IPS-20b (cell line): ENCODE measurements around the gene FRMD7.
"Not testable (repeated sequence)": the region's sequence is repeated elsewhere in the genome, so short reads cannot be mapped to it uniquely, and the experiment has no call there.

Experiments used
- H3K27ac ChIP-seq: one replicate; pipeline ENCODE4 v1.5.1; 2013; ENCODE audit warnings: low read length
- H3K27me3 ChIP-seq: 2 replicates; pipeline ENCODE4 v1.6.1; 2013; ENCODE audit warnings: mild to moderate bottlenecking, low read length, inconsistent platforms; ENCODE audit not compliant: insufficient read depth
- H3K36me3 ChIP-seq: 2 replicates; pipeline ENCODE4 v1.6.1; 2013; ENCODE audit warnings: low read depth, mild to moderate bottlenecking, inconsistent platforms, low read length, moderate library complexity; ENCODE audit not compliant: insufficient read depth
- H3K4me1 ChIP-seq: 2 replicates; pipeline ENCODE4 v1.6.1; 2013; ENCODE audit warnings: mild to moderate bottlenecking, control low read depth, inconsistent platforms, low read length, moderate library complexity; ENCODE audit not compliant: insufficient read depth
- H3K4me3 ChIP-seq: 2 replicates; pipeline ENCODE4 v1.5.1; 2013; ENCODE audit warnings: mild to moderate bottlenecking, low read length, inconsistent platforms
- H3K9ac ChIP-seq: 2 replicates; pipeline ENCODE4 v1.6.1; 2013; ENCODE audit warnings: low read depth, mild to moderate bottlenecking, inconsistent platforms, low read length, moderate library complexity
- H3K9me3 ChIP-seq: 2 replicates; pipeline ENCODE4 v1.6.1; 2013; ENCODE audit warnings: mild to moderate bottlenecking, low read depth, low read length, inconsistent platforms; ENCODE audit not compliant: insufficient read depth

The FRMD7 gene, protein sequence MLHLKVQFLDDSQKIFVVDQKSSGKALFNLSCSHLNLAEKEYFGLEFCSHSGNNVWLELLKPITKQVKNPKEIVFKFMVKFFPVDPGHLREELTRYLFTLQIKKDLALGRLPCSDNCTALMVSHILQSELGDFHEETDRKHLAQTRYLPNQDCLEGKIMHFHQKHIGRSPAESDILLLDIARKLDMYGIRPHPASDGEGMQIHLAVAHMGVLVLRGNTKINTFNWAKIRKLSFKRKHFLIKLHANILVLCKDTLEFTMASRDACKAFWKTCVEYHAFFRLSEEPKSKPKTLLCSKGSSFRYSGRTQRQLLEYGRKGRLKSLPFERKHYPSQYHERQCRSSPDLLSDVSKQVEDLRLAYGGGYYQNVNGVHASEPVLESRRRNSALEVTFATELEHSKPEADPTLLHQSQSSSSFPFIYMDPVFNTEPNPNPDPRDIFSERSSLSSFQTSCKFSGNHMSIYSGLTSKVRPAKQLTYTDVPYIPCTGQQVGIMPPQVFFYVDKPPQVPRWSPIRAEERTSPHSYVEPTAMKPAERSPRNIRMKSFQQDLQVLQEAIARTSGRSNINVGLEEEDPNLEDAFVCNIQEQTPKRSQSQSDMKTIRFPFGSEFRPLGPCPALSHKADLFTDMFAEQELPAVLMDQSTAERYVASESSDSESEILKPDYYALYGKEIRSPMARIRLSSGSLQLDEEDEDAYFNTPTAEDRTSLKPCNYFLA

DNA sequence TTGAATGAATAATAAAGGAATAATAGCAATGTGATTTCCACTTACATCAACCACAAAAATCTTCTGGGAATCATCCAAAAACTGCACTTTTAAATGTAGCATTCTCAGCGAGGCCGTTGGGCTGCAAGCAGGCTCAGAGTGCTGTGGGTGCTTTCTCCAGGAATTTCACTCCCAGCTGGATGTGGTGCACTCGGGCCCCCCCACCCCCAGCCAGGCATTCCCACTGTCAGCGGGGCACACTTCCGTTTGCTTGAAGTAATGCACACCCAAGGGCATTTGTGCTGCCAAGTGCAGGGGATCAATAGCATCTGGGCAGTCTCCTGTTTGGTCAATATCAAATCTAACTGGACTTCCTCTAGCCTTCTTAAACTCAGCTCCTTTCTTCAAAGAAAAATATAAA lies at the start of gene FRMD7:
Gene FRMD7 (minus strand): TSS at position 278 of the 400 bp plus-strand sequence. CDS start 176 bp downstream, at position 102.
- Histone ChIP-seq H3K36me3 (no peaks in the 10 kb centered on the region), H3K9ac (no peak within 1 kb of the TSS), H3K27me3 (no peaks in the 10 kb centered on the region), H3K4me1 (no peaks in the 10 kb centered on the region; the same call in 1 of the 2 replicates), H3K9me3 (no peaks in the 10 kb centered on the region), H3K4me3 (no peak within 1 kb of the TSS), H3K27ac (no peak within 1 kb of the TSS)

GRCh38 chrX:132173647-132174046 lies 45.8 kb upstream of the FRMD7 start:
- H3K27me3 ChIP-seq = no peaks in the 10 kb centered on the region
- H3K4me3 ChIP-seq = no peak overlapping the region
- H3K4me1 ChIP-seq = peaks cover 6% of the 10 kb centered on the region
- H3K27ac ChIP-seq = no peak overlapping the region
- no peaks in the 10 kb centered on the region for H3K36me3 ChIP-seq
- no peak overlapping the region for H3K9ac ChIP-seq
- no peaks in the 10 kb centered on the region for H3K9me3 ChIP-seq

DNA sequence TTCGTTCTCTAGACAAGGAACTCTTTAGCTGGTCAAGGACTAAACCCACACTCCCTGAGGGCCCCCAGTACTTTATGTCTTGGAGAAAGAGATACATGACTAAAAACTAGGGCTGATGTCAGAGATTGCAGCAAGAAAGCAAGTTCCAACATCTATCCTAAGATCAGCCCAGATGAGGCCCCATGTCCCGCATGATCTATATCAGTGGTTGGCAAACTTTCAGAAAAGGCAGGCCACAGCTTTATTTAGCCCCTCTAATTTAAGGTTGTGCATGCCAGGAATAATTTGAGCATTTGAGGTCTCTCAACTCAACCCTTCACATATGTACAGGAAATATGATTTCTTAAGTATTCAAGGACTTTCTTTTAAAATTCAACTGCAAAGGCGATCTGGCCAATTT lies 44.1 kb upstream of the FRMD7 start:
- Histone ChIP-seq H3K27me3 (no peaks in the 10 kb centered on the region), H3K27ac (no peak overlapping the region), H3K36me3 (no peaks in the 10 kb centered on the region), H3K4me1 (peaks cover 6% of the 10 kb centered on the region), H3K9ac (no peak overlapping the region), H3K4me3 (no peak overlapping the region), H3K9me3 (no peaks in the 10 kb centered on the region)

DNA sequence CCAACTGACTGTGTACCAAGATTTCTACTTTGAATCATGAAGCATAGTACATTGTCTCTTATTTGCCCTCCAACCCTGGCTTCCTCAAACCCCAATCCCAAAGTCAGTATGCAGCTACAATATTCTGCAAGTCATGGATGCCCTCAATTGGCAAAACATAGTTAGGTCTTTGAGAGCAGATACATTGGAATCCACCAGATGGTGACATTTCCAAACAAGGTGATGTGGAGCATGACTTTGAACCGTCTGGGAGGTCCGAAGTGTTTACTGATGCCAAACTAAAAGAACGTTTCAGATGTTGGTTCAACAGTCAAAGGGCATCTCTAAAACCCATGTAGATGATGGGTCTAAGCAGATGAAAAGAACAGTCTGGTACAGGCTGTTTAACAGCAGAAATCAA lies 43.7 kb upstream of the FRMD7 start:
- Histone ChIP-seq H3K9ac (no peak overlapping the region), H3K36me3 (no peaks in the 10 kb centered on the region), H3K9me3 (no peaks in the 10 kb centered on the region), H3K27me3 (no peaks in the 10 kb centered on the region), H3K4me1 (peaks cover 6% of the 10 kb centered on the region), H3K4me3 (no peak overlapping the region), H3K27ac (no peak overlapping the region)

DNA sequence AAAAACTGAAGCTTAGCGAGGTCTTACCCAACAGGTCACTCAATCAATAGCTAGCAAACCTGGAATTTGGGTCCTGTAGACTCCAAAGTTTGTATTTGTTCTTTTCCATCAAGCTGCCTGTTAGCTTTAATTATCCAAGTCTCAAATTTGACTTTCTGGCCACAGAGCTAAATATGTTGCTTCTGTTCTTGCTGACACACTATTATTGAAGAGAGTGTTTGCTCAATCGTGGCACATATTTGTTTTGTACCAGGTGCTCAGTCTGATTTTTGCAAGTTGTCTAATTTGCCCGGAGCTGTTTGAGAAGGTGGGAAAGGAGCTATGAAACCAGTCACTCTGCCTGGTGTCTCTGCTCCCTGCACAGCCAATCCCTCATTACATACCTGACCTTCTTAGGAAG lies 41.7 kb upstream of the FRMD7 start:
- H3K4me3 ChIP-seq = no peak overlapping the region

GRCh38 chrX:132165651-132166050 lies 37.8 kb upstream of the FRMD7 start:
- H3K27me3 ChIP-seq = no peaks in the 10 kb centered on the region

More for the DNA sequence above, 41.7 kb upstream of the FRMD7 start:
- H3K4me1 ChIP-seq = peaks cover 6% of the 10 kb centered on the region
- no peak overlapping the region for H3K9ac ChIP-seq
- no peaks in the 10 kb centered on the region for H3K27me3 ChIP-seq
- no peak overlapping the region for H3K27ac ChIP-seq
- peaks cover 7% of the 10 kb centered on the region; the same call in 1 of the 2 replicates for H3K9me3 ChIP-seq
- no peaks in the 10 kb centered on the region for H3K36me3 ChIP-seq

DNA sequence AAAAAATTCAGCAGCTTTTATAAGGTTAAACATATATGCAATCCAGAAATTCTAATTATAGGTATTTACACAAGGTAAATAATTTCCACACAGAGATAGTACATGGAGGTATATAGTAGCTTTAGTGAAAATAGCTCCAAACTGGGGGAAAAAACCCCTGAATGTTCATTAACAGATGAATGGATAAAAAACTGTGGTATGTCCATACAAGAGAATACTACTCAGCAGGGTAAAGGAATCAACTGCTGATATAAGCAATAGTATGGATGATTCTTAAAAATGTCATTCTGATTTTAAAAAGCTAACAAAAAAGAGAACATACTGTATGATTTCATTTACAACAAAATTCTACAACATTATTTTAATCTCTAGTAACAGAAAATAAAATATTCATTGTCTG lies 37.2 kb upstream of the FRMD7 start:
- Histone ChIP-seq H3K9ac (no peak overlapping the region), H3K9me3 (peaks cover 10% of the 10 kb centered on the region; the same call in 1 of the 2 replicates), H3K4me1 (no peaks in the 10 kb centered on the region), H3K27ac (no peak overlapping the region), H3K36me3 (no peaks in the 10 kb centered on the region), H3K27me3 (no peaks in the 10 kb centered on the region), H3K4me3 (no peak overlapping the region)

More at GRCh38 chrX:132165651-132166050, 37.8 kb upstream of the FRMD7 start:
- H3K36me3 ChIP-seq = no peaks in the 10 kb centered on the region
- H3K4me1 ChIP-seq = no peaks in the 10 kb centered on the region
- no peak overlapping the region for H3K4me3 ChIP-seq
- no peak overlapping the region for H3K27ac ChIP-seq
- no peak overlapping the region for H3K9ac ChIP-seq
- H3K9me3 ChIP-seq = peaks cover 10% of the 10 kb centered on the region; the same call in 1 of the 2 replicates

DNA sequence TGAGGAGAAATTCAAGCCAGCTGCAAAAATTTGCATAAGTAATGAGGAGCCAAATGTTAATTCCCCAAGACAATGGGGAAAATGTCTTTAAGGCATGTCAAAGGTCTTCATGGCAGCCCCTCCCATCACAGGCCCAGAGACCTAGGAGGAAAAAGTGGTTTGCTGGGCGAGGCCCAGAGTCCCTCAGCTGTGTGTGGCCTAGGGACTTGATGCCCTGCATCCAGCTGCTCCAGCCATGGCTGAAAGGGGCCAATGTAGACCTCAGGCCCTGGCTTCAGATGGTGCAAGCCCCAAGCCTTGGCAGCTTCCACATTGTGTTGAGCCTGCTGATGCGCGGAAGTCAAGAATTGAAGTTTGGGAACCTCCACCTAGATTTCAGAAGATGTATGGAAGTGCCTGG lies 35.3 kb upstream of the FRMD7 start:
- peaks cover 10% of the 10 kb centered on the region; the same call in 1 of the 2 replicates for H3K9me3 ChIP-seq
- H3K27me3 ChIP-seq, H3K4me3 ChIP-seq, H3K27ac ChIP-seq, H3K36me3 ChIP-seq, H3K9ac ChIP-seq, H3K4me1 ChIP-seq: not testable (repeated sequence)

GRCh38 chrX:132153166-132153565 lies 25.3 kb upstream of the FRMD7 start:
- H3K27ac ChIP-seq = no peak overlapping the region
- H3K27me3 ChIP-seq = no peaks in the 10 kb centered on the region
- H3K4me1 ChIP-seq = no peaks in the 10 kb centered on the region
- H3K36me3 ChIP-seq = no peaks in the 10 kb centered on the region
- H3K9me3 ChIP-seq = no peaks in the 10 kb centered on the region
- no peak overlapping the region for H3K4me3 ChIP-seq
- no peak overlapping the region for H3K9ac ChIP-seq

- H3K36me3 ChIP-seq = no peaks in the 10 kb centered on the region
- no peaks in the 10 kb centered on the region for H3K27me3 ChIP-seq
- H3K9me3 ChIP-seq = no peaks in the 10 kb centered on the region
- no peak overlapping the region for H3K4me3 ChIP-seq
- H3K4me1 ChIP-seq = no peaks in the 10 kb centered on the region
- H3K27ac ChIP-seq = no peak overlapping the region
- no peak overlapping the region for H3K9ac ChIP-seq
Measured at GRCh38 chrX:132146456-132146855, 18.6 kb upstream of the FRMD7 start.

DNA sequence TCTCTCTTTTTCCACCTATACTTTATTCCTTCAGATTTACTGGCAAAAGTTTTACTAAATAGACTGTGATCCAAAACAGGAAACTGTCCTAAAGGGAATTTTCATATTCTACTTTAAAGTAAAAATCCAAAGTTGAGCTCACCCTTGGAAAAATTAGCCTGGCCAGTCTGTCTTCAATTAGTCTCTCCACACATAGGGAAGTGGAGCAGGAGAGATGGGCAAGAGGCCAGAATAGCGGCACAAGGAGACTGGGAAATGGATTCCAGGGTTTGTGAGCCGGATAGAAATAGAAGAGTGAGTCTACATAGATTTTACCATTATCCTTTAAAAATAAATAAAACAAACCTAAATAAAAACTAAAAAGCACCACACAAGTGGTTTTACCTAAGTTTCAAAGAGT lies 16.2 kb upstream of the FRMD7 start:
- H3K27me3 ChIP-seq = no peaks in the 10 kb centered on the region
- no peak overlapping the region for H3K27ac ChIP-seq
- no peaks in the 10 kb centered on the region for H3K4me1 ChIP-seq
- H3K9me3 ChIP-seq = no peaks in the 10 kb centered on the region
- no peak overlapping the region for H3K9ac ChIP-seq
- H3K36me3 ChIP-seq = no peaks in the 10 kb centered on the region
- H3K4me3 ChIP-seq = no peak overlapping the region

DNA sequence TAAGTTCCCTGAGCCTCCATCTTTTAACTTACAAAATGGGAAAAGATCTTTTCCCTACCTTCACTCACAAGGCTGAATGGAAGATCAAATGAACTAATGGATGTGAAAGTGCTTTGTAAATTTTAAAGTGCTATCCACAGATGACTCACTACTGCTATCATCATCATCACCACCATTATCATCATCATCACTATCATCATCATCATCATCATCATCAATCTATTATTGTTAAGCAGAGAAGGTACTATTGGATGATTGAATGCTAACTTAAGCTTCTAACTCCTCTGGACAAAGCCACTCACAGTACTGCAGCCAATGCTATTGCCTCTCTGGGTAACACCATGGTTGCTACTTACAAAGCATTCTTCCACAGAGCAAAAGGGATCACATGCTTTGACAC lies 1.9 kb downstream of the FRMD7 start:
- no peak overlapping the region for H3K9ac ChIP-seq
- no peak overlapping the region for H3K4me3 ChIP-seq
- H3K36me3 ChIP-seq = no peaks in the 10 kb centered on the region
- H3K27ac ChIP-seq = no peak overlapping the region
- H3K27me3 ChIP-seq = no peaks in the 10 kb centered on the region
- no peaks in the 10 kb centered on the region for H3K9me3 ChIP-seq
- H3K4me1 ChIP-seq = no peaks in the 10 kb centered on the region; the same call in 1 of the 2 replicates
